IMR-90 (cell line): Measurements from ENCODE around the gene LDHAL6A. TPM values are rescaled to one million over a fixed set of nuclear protein-coding genes. Genes with fewer than 3 reads are reported as not detected.

Source experiments
- ATAC-seq: fragments of 200-7000 bp; cut with Tn5 transposase; 2 replicates; pipeline ENCODE4 v1.9.1; 2020; ENCODE audit warnings: low read depth, mild to moderate bottlenecking, moderate library complexity
- BruUV-seq: library from RNA; stranded (reverse); fragments of 400-500 nt; replicated peaks from 2 replicates; lab custom pipeline; 2021; lab: Mats Ljungman, UMichigan
- CTCF ChIA-PET: fragments of 300-600 bp; formaldehyde crosslinking; extraction: SDS; loops from one replicate; lab custom pipeline; 2021; ENCODE audit warnings: antibody characterized with exemption; lab: Yijun Ruan, JAX
- POLR2A ChIA-PET: fragments of 300-600 bp; sonication (Branson Sonifier 250); formaldehyde crosslinking; loops from one replicate; lab custom pipeline; 2022; ENCODE audit warnings: antibody characterized with exemption; ENCODE audit not compliant: unreplicated experiment; lab: Charles Lee
- DNase-seq: peaks from one replicate; pipeline ENCODE4 v3.0.0; 2013
- H2AFZ ChIP-seq: replicated peaks from 2 replicates; pipeline ENCODE3; 2013; ENCODE audit warnings: low read length, mild to moderate bottlenecking; ENCODE audit not compliant: poor library complexity
- H2AK5ac ChIP-seq: 2 replicates; pipeline ENCODE4 v1.6.1; 2013; ENCODE audit warnings: low read depth, low read length, inconsistent platforms
- H2AK9ac ChIP-seq: replicated peaks from 2 replicates; pipeline ENCODE3; 2013; ENCODE audit warnings: mild to moderate bottlenecking, low read depth, low read length, moderate library complexity; ENCODE audit not compliant: poor library complexity
- H2BK120ac ChIP-seq: 2 replicates; pipeline ENCODE4 v1.6.1; 2013; ENCODE audit warnings: low read depth, low read length, inconsistent platforms
- H2BK15ac ChIP-seq: 3 replicates; pipeline ENCODE4 v1.6.1; 2013; ENCODE audit warnings: low read depth, low read length, inconsistent platforms
- H2BK20ac ChIP-seq: 2 replicates; pipeline ENCODE4 v1.6.1; 2013; ENCODE audit warnings: low read depth, mild to moderate bottlenecking, inconsistent platforms, low read length, moderate library complexity
- H2BK5ac ChIP-seq: 2 replicates; pipeline ENCODE4 v1.6.1; 2013; ENCODE audit warnings: mild to moderate bottlenecking, low read depth, low read length, inconsistent platforms; ENCODE audit not compliant: poor library complexity, severe bottlenecking
- H3K14ac ChIP-seq: replicated peaks from 2 replicates; pipeline ENCODE4 v1.6.1; 2013; ENCODE audit warnings: low read depth, low read length, inconsistent platforms
- H3K18ac ChIP-seq: 2 replicates; pipeline ENCODE4 v1.6.1; 2013; ENCODE audit warnings: low read depth, low read length, control low read depth
- H3K23ac ChIP-seq: 2 replicates; pipeline ENCODE4 v1.6.1; 2013; ENCODE audit warnings: low read depth, low read length, inconsistent platforms
- H3K27ac ChIP-seq: 2 replicates; pipeline ENCODE4 v1.5.1; 2013; ENCODE audit warnings: mild to moderate bottlenecking, control low read depth, low read length; ENCODE audit not compliant: insufficient read depth
- H3K27me3 ChIP-seq: 2 replicates; pipeline ENCODE4 v1.6.1; 2013; ENCODE audit warnings: low read length; ENCODE audit not compliant: control insufficient read depth, insufficient read depth
- H3K36me3 ChIP-seq: 2 replicates; pipeline ENCODE4 v1.6.1; 2013; ENCODE audit warnings: low read length, mixed read lengths; ENCODE audit not compliant: control insufficient read depth, insufficient read depth
- H3K4ac ChIP-seq: 2 replicates; pipeline ENCODE4 v1.6.1; 2013; ENCODE audit warnings: low read depth, low read length, inconsistent platforms
- H3K4me1 ChIP-seq: 2 replicates; pipeline ENCODE4 v1.6.1; 2013; ENCODE audit warnings: low read length, mixed read lengths; ENCODE audit not compliant: control insufficient read depth, insufficient read depth
- H3K4me2 ChIP-seq: 2 replicates; pipeline ENCODE4 v1.6.1; 2013; ENCODE audit warnings: low read depth, mild to moderate bottlenecking, control low read depth, low read length, moderate library complexity
- H3K4me3 ChIP-seq: 2 replicates; pipeline ENCODE4 v1.5.1; 2013; ENCODE audit warnings: low read depth, mild to moderate bottlenecking, control low read depth, low read length, moderate library complexity; ENCODE audit not compliant: insufficient read depth
- H3K56ac ChIP-seq: 2 replicates; pipeline ENCODE4 v1.6.1; 2013; ENCODE audit warnings: low read length, inconsistent platforms; ENCODE audit not compliant: insufficient read depth; ENCODE audit errors: extremely low read depth
- H3K79me1 ChIP-seq, 2 experiments: 2 replicates each; pipeline ENCODE4 v1.6.1; 2013; ENCODE audit warnings: low read length in 2 of 2, inconsistent platforms in 1 of 2, low read depth in 1 of 2
- H3K9ac ChIP-seq: 2 replicates; pipeline ENCODE4 v1.6.1; 2013; ENCODE audit warnings: low read depth, low read length, control low read depth
- H3K9me1 ChIP-seq: 2 replicates; pipeline ENCODE4 v1.6.1; 2013; ENCODE audit warnings: low read length, inconsistent platforms; ENCODE audit not compliant: insufficient read depth
- H3K9me3 ChIP-seq: 2 replicates; pipeline ENCODE4 v1.6.1; 2013; ENCODE audit warnings: low read length; ENCODE audit not compliant: control insufficient read depth, insufficient read depth
- H4K20me1 ChIP-seq: 2 replicates; pipeline ENCODE4 v1.6.1; 2013; ENCODE audit warnings: low read length, inconsistent platforms; ENCODE audit not compliant: insufficient read depth
- H4K5ac ChIP-seq: 2 replicates; pipeline ENCODE4 v1.6.1; 2013; ENCODE audit warnings: mild to moderate bottlenecking, low read depth, low read length, control low read depth
- H4K8ac ChIP-seq, 2 experiments: 2 replicates each; pipeline ENCODE4 v1.6.1; 2013; ENCODE audit warnings: low read depth in 2 of 2, low read length in 2 of 2, control low read depth in 1 of 2, inconsistent platforms in 1 of 2
- H4K91ac ChIP-seq: 2 replicates; pipeline ENCODE4 v1.6.1; 2013; ENCODE audit warnings: low read depth, low read length, inconsistent platforms; ENCODE audit not compliant: insufficient read depth
- BHLHE40 ChIP-seq: fragments of 150-350 bp; IDR thresholded peaks from 2 replicates; pipeline ENCODE4 v1.6.1; 2016; ENCODE audit warnings: mild to moderate bottlenecking, low read depth, low read length
- CEBPB ChIP-seq: IDR thresholded peaks from 2 replicates; pipeline ENCODE4 v1.6.1; 2012; ENCODE audit warnings: low read depth, low read length, improper control_type of control experiment
- CHD1 ChIP-seq: IDR thresholded peaks from 2 replicates; pipeline ENCODE4 v1.6.1; 2012; ENCODE audit warnings: low read depth, low read length, improper control_type of control experiment
- CTCF ChIP-seq: conservative IDR thresholded peaks from 2 replicates; pipeline ENCODE4 v1.5.1; 2012; ENCODE audit warnings: mild to moderate bottlenecking, low read depth, low read length, improper control_type of control experiment
- ELK1 ChIP-seq: fragments of 150-350 bp; IDR thresholded peaks from 2 replicates; pipeline ENCODE4 v1.6.1; 2016; ENCODE audit warnings: low read depth, mild to moderate bottlenecking, low read length, moderate library complexity, borderline replicate concordance
- FOS ChIP-seq: fragments of 150-350 bp; IDR thresholded peaks from 2 replicates; pipeline ENCODE4 v1.6.1; 2016; ENCODE audit warnings: low read depth, low read length
- MAFK ChIP-seq: IDR thresholded peaks from 2 replicates; pipeline ENCODE4 v1.6.1; 2012; ENCODE audit warnings: low read depth, low read length, improper control_type of control experiment
- MAZ ChIP-seq: IDR thresholded peaks from 2 replicates; pipeline ENCODE4 v1.6.1; 2012; ENCODE audit warnings: low read depth, mild to moderate bottlenecking, low read length, improper control_type of control experiment, moderate library complexity, borderline replicate concordance
- MXI1 ChIP-seq: IDR thresholded peaks from 2 replicates; pipeline ENCODE4 v1.6.1; 2012; ENCODE audit warnings: low read depth, mild to moderate bottlenecking, low read length, moderate library complexity, borderline replicate concordance
- NFE2L2 ChIP-seq: fragments of 150-350 bp; IDR thresholded peaks from 2 replicates; pipeline ENCODE4 v1.6.1; 2016; ENCODE audit warnings: low read depth, mild to moderate bottlenecking, low read length
- POLR2A ChIP-seq: IDR thresholded peaks from 2 replicates; pipeline ENCODE4 v1.6.1; 2012; ENCODE audit warnings: mild to moderate bottlenecking, low read depth, low read length
- RAD21 ChIP-seq: IDR thresholded peaks from 2 replicates; pipeline ENCODE4 v1.6.1; 2012; ENCODE audit warnings: low read length, improper control_type of control experiment
- RCOR1 ChIP-seq: IDR thresholded peaks from 2 replicates; pipeline ENCODE4 v1.6.1; 2012; ENCODE audit warnings: mild to moderate bottlenecking, low read length, improper control_type of control experiment; ENCODE audit not compliant: insufficient replicate concordance
- RFX5 ChIP-seq: IDR thresholded peaks from 2 replicates; pipeline ENCODE4 v1.8.0; 2012; ENCODE audit warnings: low read depth, mild to moderate bottlenecking, low read length, moderate library complexity
- SMC3 ChIP-seq: fragments of 150-350 bp; IDR thresholded peaks from 2 replicates; pipeline ENCODE4 v1.6.1; 2016; ENCODE audit warnings: low read depth, mild to moderate bottlenecking, antibody characterized with exemption, low read length, moderate library complexity
- USF2 ChIP-seq: fragments of 150-350 bp; IDR thresholded peaks from 2 replicates; pipeline ENCODE4 v1.6.1; 2017; ENCODE audit warnings: mild to moderate bottlenecking, antibody characterized with exemption, low read length, low read depth
- WGBS, 2 experiments: methylation state at CpG; one replicate each; pipeline versions ENCODE4 v1.1.5 to v1.1.7; 2013; ENCODE audit warnings: missing lambda C conversion rate in 2 of 2; ENCODE audit not compliant: insufficient read length in 1 of 2; ENCODE audit errors: extremely low coverage in 2 of 2; 5-methylcytosine and 5-hydroxymethylcytosine counted together
- dilution Hi-C: fragments of 300-500 bp; cut with HindIII; formaldehyde crosslinking; loops from one replicate; pipeline ENCODE4 v1.14.3; 2018; ENCODE audit warnings: low sequenced_read_pairs; ENCODE audit not compliant: unreplicated experiment
- in situ Hi-C: fragments of 300-500 bp; cut with MboI; formaldehyde crosslinking; loops from 3 replicates; pipeline ENCODE4 v1.14.3; 2019; ENCODE audit warnings: low sequenced_read_pairs, inconsistent platforms, mixed read lengths
- intact Hi-C: fragments of 100-400 bp; cut with micrococcal nuclease; formaldehyde crosslinking; loops from 2 replicates; pipeline ENCODE4 v1.10.0; 2022
- polyA plus RNA-seq, 3 experiments: library from polyadenylated mRNA; depleted of rRNA; stranded (reverse); fragments of >200 nt; gene quantifications; 2 replicates each; pipeline ENCODE4 v1.2.3, GENCODE V29; 2012; ENCODE audit warnings: low replicate concordance in 1 of 3
- total RNA-seq: library from RNA; depleted of rRNA; stranded (reverse); fragments of >200 nt; gene quantifications from 2 replicates; pipeline ENCODE4 v1.2.3, GENCODE V29; 2012

The LDHAL6A gene
- total and polyA plus RNA-seq, 2 of the 4 experiments (the other 2 are of a cell fraction) = not detected

- dilution Hi-C loops (no loop called here), intact Hi-C loops (no loop called here), in situ Hi-C loops (no loop called here)
- Histone ChIP-seq H4K8ac (no peak overlapping the region), H2BK20ac (no peak overlapping the region), H3K4me2 (no peak overlapping the region), H2AK9ac (no peak overlapping the region), H4K91ac (no peak overlapping the region), H3K14ac (no peak overlapping the region), H2BK120ac (no peak overlapping the region), H2BK5ac (no peak overlapping the region), H4K20me1 (no peaks in the 10 kb centered on the region), H2AFZ (no peak overlapping the region), H4K5ac (no peak overlapping the region), H3K9me3 (no peaks in the 10 kb centered on the region), H3K23ac (no peak overlapping the region), H2BK15ac (no peak overlapping the region), H3K4me1 (no peaks in the 10 kb centered on the region), H3K79me1 (no peaks in the 10 kb centered on the region), H3K4ac (no peak overlapping the region), H3K27me3 (no peaks in the 10 kb centered on the region), H3K4me3 (no peak overlapping the region), H3K56ac (no peak overlapping the region), H3K27ac (no peak overlapping the region), H3K9me1 (no peaks in the 10 kb centered on the region), H2AK5ac (no peak overlapping the region), H3K18ac (no peak overlapping the region), H3K9ac (no peak overlapping the region), H3K36me3 (no peaks in the 10 kb centered on the region)
- no TSS peak for BruUV-seq
- POLR2A ChIA-PET = no interaction called here
- TF ChIP-seq RAD21 = no peak
- no peak for TF ChIP-seq ELK1
- TF ChIP-seq RCOR1 = no peak
- no peak for TF ChIP-seq CHD1
- no peak for TF ChIP-seq CTCF
- no peak for TF ChIP-seq USF2
- TF ChIP-seq NFE2L2 = no peak
- no peak for TF ChIP-seq MAZ
- TF ChIP-seq MAFK = no peak
- no peak for TF ChIP-seq MXI1
- TF ChIP-seq BHLHE40 = no peak
- no peak for TF ChIP-seq FOS
- TF ChIP-seq CEBPB = no peak
- TF ChIP-seq SMC3 = no peak
- TF ChIP-seq RFX5 = no peak
- no peak for TF ChIP-seq POLR2A
- WGBS, 2 experiments = 37% methylated on average over 4 of the region's 5 CpGs; no CpG with 5 or more reads in 1 of the 2 experiments
- ATAC-seq = no peak
- no peak for DNase-seq
- CTCF ChIA-PET = no interaction called here
These were observed 26.3 kb upstream of the LDHAL6A start for GRCh38 chr11:18429332-18429731.
